Peyer's patch (tissue), 4 donors: ENCODE results near the gene FBN1. TPM values are rescaled to one million over a fixed set of nuclear protein-coding genes. Genes with fewer than 3 reads are reported as not detected.

ENCODE experiments used
- DNase-seq, 3 donors: peaks; one replicate each; pipeline ENCODE4 v3.0.0-alpha.2; 2017 to 2019
- H3K27ac ChIP-seq, 4 donors: fragments of 200-600 bp; sonication (generic); one replicate each; pipeline ENCODE4 v1.5.1; 2016 to 2019
- H3K27me3 ChIP-seq, 2 donors: fragments of 200-600 bp; sonication (generic); one replicate each; pipeline ENCODE4 v1.5.1; 2019
- H3K36me3 ChIP-seq, 3 donors: fragments of 200-600 bp; sonication (generic); one replicate each; pipeline ENCODE4 v1.5.1; 2016 to 2019
- H3K4me1 ChIP-seq, 4 donors: fragments of 200-600 bp; sonication (generic); one replicate each; pipeline ENCODE4 v1.5.1; 2016 to 2019
- H3K4me3 ChIP-seq, 4 donors: fragments of 200-600 bp; sonication (generic); 1 replicate in 3 of 4; 2 replicates in 1 of 4; pipeline ENCODE4 v1.5.1; 2016 to 2019; ENCODE audit warnings: mild to moderate bottlenecking in 1 of 4
- H3K9me3 ChIP-seq, 4 donors: fragments of 200-600 bp; sonication (generic); one replicate each; pipeline ENCODE4 v1.5.1; 2016 to 2019; ENCODE audit warnings: mild to moderate bottlenecking in 1 of 4
- POLR2A ChIP-seq, 2 donors: fragments of 450-650 bp; IDR thresholded peaks; one replicate each; pipeline ENCODE4 v1.5.1; 2017; ENCODE audit warnings: antibody characterized with exemption in 2 of 2, mild to moderate bottlenecking in 2 of 2, moderate library complexity in 2 of 2
- total RNA-seq, 4 donors: library from RNA; depleted of rRNA; stranded (reverse); fragments of >200 nt; gene quantifications; one replicate each; pipeline ENCODE4 v1.1.0, GENCODE V29; 2016
- TF ChIP-seq, protein P1 (sequence below), 6 experiments: fragments of 450-650 bp in 4 of 6; fragments of 200-600 bp in 2 of 6; sonication (generic) in 1 of 6; IDR thresholded peaks; one replicate each; pipeline ENCODE4 v1.5.1; 2017 to 2019; ENCODE audit warnings: antibody characterized with exemption in 6 of 6, mild to moderate bottlenecking in 3 of 6, moderate library complexity in 1 of 6

Gene FBN1
- total RNA-seq, 4 donors from 2014 or later, result 21.4 to 257 (median 60.9) TPM

DNA sequence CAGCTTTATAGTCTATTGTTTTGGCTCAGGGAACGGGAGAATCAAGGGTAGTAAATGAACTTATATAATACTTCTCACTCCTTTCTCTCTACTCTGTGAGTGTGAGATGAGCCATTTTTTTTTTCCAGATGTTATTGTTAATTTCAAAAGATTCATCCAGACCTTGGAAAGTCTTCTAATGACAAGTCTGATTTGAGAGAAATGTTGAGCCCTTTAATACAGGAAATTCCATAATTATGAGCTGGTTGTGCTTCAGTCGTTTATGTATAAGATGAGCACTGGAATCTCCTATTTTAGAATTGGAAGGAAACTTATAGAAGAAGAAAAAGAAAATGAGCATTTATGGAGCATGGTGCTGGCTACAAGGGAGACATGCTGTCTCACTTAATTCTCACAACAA, 92.0 kb downstream of the FBN1 start:
- Histone ChIP-seq H3K4me1 (no peaks in the 10 kb centered on the region), H3K4me3 (no peak overlapping the region), H3K9me3 (no peaks in the 10 kb centered on the region), H3K27me3 (no peaks in the 10 kb centered on the region), H3K36me3 (no peaks in the 10 kb centered on the region), H3K27ac (no peak overlapping the region)
- DNase-seq, result no peak
- TF ChIP-seq, protein P1, sequence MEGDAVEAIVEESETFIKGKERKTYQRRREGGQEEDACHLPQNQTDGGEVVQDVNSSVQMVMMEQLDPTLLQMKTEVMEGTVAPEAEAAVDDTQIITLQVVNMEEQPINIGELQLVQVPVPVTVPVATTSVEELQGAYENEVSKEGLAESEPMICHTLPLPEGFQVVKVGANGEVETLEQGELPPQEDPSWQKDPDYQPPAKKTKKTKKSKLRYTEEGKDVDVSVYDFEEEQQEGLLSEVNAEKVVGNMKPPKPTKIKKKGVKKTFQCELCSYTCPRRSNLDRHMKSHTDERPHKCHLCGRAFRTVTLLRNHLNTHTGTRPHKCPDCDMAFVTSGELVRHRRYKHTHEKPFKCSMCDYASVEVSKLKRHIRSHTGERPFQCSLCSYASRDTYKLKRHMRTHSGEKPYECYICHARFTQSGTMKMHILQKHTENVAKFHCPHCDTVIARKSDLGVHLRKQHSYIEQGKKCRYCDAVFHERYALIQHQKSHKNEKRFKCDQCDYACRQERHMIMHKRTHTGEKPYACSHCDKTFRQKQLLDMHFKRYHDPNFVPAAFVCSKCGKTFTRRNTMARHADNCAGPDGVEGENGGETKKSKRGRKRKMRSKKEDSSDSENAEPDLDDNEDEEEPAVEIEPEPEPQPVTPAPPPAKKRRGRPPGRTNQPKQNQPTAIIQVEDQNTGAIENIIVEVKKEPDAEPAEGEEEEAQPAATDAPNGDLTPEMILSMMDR (IDR thresholded peaks at IDR 0.05), result no peak
- no peak for TF ChIP-seq POLR2A (IDR thresholded peaks at IDR 0.05)

DNA sequence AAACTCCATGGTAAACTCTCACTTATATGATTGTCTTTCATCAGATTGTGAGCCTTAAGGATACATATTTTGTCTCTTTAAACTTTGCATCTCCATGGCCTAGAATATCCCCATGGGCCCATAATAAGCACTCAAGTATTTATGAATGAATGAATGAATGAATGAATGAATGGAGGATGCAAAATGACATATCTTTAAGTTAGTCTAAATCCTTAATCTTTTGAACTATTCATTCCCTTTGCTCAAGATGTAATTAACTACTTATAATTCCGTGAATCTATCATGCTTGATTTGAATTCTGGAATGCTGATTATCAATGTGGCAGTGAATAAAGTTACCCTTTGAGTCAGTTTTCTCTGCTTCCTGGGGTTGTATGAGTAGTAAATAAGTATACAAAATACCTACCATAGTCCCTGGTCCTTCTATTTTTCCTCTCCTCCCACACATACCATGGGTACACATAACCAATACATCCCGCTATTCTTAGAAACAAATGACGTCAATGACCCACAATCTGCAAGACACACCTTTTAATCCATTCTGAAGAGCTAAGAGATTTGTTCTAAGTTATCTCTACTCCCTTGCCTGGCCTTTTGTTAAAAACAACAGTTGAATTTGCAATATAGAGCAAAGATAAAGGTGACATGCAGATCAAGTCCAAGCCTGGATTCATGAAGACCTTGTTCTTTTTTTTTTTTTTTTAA, 94.5 kb downstream of the FBN1 start:
- Histone ChIP-seq H3K9me3 (no peaks in the 10 kb centered on the region), H3K27ac (no peak overlapping the region), H3K27me3 (no peaks in the 10 kb centered on the region), H3K4me1 (no peaks in the 10 kb centered on the region), H3K36me3 (no peaks in the 10 kb centered on the region), H3K4me3 (no peak overlapping the region)
- TF ChIP-seq, protein P1 (IDR thresholded peaks at IDR 0.05), result no peak
- no peak for TF ChIP-seq POLR2A (IDR thresholded peaks at IDR 0.05)
- DNase-seq, result no peak

DNA sequence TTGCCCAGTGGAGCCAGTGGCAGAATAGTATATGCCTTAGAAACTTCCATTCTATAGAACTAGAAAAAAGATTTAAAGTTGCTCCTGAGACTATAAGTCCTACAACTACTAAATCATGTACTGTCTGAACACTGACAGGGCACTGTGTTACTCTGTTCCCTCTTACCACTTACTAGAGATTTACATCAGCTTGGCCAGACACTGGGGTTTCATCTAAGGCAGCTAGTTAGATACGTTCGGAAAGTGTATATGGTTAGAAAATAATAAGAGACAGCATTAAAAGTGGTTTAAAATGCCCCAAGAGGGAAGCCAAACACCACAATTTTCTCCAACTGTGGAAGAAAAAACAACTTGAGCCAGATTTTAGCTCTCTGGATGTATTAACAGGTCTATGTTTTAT, 97.1 kb downstream of the FBN1 start:
- no peak for DNase-seq
- Histone ChIP-seq H3K27ac (no peak overlapping the region), H3K27me3 (no peaks in the 10 kb centered on the region), H3K9me3 (no peaks in the 10 kb centered on the region), H3K4me3 (no peak overlapping the region), H3K4me1 (no peaks in the 10 kb centered on the region), H3K36me3 (no peaks in the 10 kb centered on the region)
- TF ChIP-seq, protein P1 (IDR thresholded peaks at IDR 0.05), result no peak
- TF ChIP-seq POLR2A (IDR thresholded peaks at IDR 0.05), result no peak

DNA sequence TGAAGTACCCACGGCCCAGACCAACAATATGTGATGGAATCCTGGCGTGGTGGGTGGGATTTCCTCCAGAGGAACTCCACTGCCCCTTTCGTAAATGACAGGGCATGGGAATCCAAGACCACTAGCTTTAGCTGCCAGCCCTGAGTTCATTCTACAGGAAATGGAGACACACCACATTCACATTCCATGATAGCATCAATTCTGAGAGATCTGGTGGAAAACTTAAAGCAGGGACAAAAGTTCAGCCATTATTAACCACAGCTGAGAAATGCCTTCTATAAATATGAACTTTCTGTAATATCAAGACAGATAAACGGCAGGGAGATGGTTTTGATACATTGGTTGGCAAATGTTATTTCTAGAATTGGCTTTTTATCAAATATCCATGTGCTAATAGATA, 98.2 kb downstream of the FBN1 start:
- Histone ChIP-seq H3K27ac (no peak overlapping the region), H3K27me3 (no peaks in the 10 kb centered on the region), H3K4me1 (no peaks in the 10 kb centered on the region), H3K9me3 (no peaks in the 10 kb centered on the region), H3K36me3 (no peaks in the 10 kb centered on the region), H3K4me3 (no peak overlapping the region)
- DNase-seq, result no peak
- TF ChIP-seq POLR2A (IDR thresholded peaks at IDR 0.05), result no peak
- TF ChIP-seq, protein P1 (IDR thresholded peaks at IDR 0.05), result no peak

DNA sequence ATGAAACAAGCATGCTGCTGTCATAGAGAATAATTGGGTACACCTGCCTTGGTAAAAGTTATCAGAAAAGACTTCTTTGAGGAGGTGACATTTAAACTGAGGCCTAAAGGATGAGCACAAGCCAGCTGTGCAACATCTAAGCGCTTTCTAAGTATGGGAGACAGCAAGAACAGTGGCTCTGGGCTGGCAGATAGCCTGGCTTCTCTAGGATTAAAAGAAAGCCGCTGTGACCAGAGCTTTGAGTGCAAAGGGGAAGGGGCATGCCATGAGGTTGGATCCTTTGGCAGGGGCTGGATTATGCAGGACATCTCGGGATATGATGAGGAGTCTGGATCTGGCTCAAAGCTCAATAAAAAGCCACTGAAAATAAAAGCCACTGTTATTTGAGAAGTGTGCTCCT, 99.2 kb downstream of the FBN1 start:
- no peaks in the 10 kb centered on the region for H3K4me1 ChIP-seq
- no peak overlapping the region for H3K27ac ChIP-seq
- no peaks in the 10 kb centered on the region for H3K9me3 ChIP-seq
- H3K27me3 ChIP-seq, result no peaks in the 10 kb centered on the region
- no peaks in the 10 kb centered on the region for H3K36me3 ChIP-seq
- H3K4me3 ChIP-seq, result no peak overlapping the region
- DNase-seq, result no peak
- TF ChIP-seq POLR2A (IDR thresholded peaks at IDR 0.05), result no peak
- TF ChIP-seq, protein P1 (IDR thresholded peaks at IDR 0.05), result no peak

DNA sequence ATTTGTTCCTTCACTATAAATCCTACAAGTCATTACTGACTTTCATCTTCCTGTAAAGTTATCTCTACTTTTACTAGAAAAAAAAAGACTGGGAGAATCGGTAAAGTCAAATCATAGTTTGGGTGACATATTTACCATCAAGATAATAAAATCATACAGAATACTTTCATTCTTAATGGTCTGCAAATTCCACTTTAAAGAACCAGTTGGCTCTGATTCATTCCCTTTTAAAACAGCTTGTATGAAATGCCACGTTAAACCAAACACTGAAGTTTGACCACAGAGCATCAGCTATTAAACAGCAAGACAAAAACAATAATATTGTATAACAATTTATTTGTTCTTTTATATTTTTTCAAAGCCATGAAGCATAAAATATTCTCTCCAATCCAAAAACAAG, 100.7 kb downstream of the FBN1 start:
- Histone ChIP-seq H3K9me3 (no peaks in the 10 kb centered on the region), H3K4me3 (no peak overlapping the region), H3K36me3 (no peaks in the 10 kb centered on the region), H3K4me1 (no peaks in the 10 kb centered on the region), H3K27ac (no peak overlapping the region), H3K27me3 (no peaks in the 10 kb centered on the region)
- no peak for TF ChIP-seq POLR2A (IDR thresholded peaks at IDR 0.05)
- TF ChIP-seq, protein P1 (IDR thresholded peaks at IDR 0.05), result no peak
- DNase-seq, result no peak
